IMR-90 (cell line): ENCODE measurements around the gene ISG20L2. TPM values are rescaled to one million over a fixed set of nuclear protein-coding genes. Genes with fewer than 3 reads are reported as not detected.

Experiments
- ATAC-seq: fragments of 200-7000 bp; cut with Tn5 transposase; 2 replicates; pipeline ENCODE4 v1.9.1; 2020; ENCODE audit warnings: low read depth, mild to moderate bottlenecking, moderate library complexity
- BruUV-seq: library from RNA; stranded (reverse); fragments of 400-500 nt; replicated peaks from 2 replicates; lab custom pipeline; 2021; lab: Mats Ljungman, UMichigan
- CTCF ChIA-PET: fragments of 300-600 bp; formaldehyde crosslinking; extraction: SDS; loops from one replicate; lab custom pipeline; 2021; ENCODE audit warnings: antibody characterized with exemption; lab: Yijun Ruan, JAX
- POLR2A ChIA-PET: fragments of 300-600 bp; sonication (Branson Sonifier 250); formaldehyde crosslinking; loops from one replicate; lab custom pipeline; 2022; ENCODE audit warnings: antibody characterized with exemption; ENCODE audit not compliant: unreplicated experiment; lab: Charles Lee
- DNase-seq: peaks from one replicate; pipeline ENCODE4 v3.0.0; 2013
- H2AFZ ChIP-seq: replicated peaks from 2 replicates; pipeline ENCODE3; 2013; ENCODE audit warnings: low read length, mild to moderate bottlenecking; ENCODE audit not compliant: poor library complexity
- H2AK5ac ChIP-seq: 2 replicates; pipeline ENCODE4 v1.6.1; 2013; ENCODE audit warnings: low read depth, low read length, inconsistent platforms
- H2AK9ac ChIP-seq: replicated peaks from 2 replicates; pipeline ENCODE3; 2013; ENCODE audit warnings: mild to moderate bottlenecking, low read depth, low read length, moderate library complexity; ENCODE audit not compliant: poor library complexity
- H2BK120ac ChIP-seq: 2 replicates; pipeline ENCODE4 v1.6.1; 2013; ENCODE audit warnings: low read depth, low read length, inconsistent platforms
- H2BK15ac ChIP-seq: 3 replicates; pipeline ENCODE4 v1.6.1; 2013; ENCODE audit warnings: low read depth, low read length, inconsistent platforms
- H2BK20ac ChIP-seq: 2 replicates; pipeline ENCODE4 v1.6.1; 2013; ENCODE audit warnings: low read depth, mild to moderate bottlenecking, inconsistent platforms, low read length, moderate library complexity
- H2BK5ac ChIP-seq: 2 replicates; pipeline ENCODE4 v1.6.1; 2013; ENCODE audit warnings: mild to moderate bottlenecking, low read depth, low read length, inconsistent platforms; ENCODE audit not compliant: poor library complexity, severe bottlenecking
- H3K14ac ChIP-seq: replicated peaks from 2 replicates; pipeline ENCODE4 v1.6.1; 2013; ENCODE audit warnings: low read depth, low read length, inconsistent platforms
- H3K18ac ChIP-seq: 2 replicates; pipeline ENCODE4 v1.6.1; 2013; ENCODE audit warnings: low read depth, low read length, control low read depth
- H3K23ac ChIP-seq: 2 replicates; pipeline ENCODE4 v1.6.1; 2013; ENCODE audit warnings: low read depth, low read length, inconsistent platforms
- H3K27ac ChIP-seq: 2 replicates; pipeline ENCODE4 v1.5.1; 2013; ENCODE audit warnings: mild to moderate bottlenecking, control low read depth, low read length; ENCODE audit not compliant: insufficient read depth
- H3K27me3 ChIP-seq: 2 replicates; pipeline ENCODE4 v1.6.1; 2013; ENCODE audit warnings: low read length; ENCODE audit not compliant: control insufficient read depth, insufficient read depth
- H3K36me3 ChIP-seq: 2 replicates; pipeline ENCODE4 v1.6.1; 2013; ENCODE audit warnings: low read length, mixed read lengths; ENCODE audit not compliant: control insufficient read depth, insufficient read depth
- H3K4ac ChIP-seq: 2 replicates; pipeline ENCODE4 v1.6.1; 2013; ENCODE audit warnings: low read depth, low read length, inconsistent platforms
- H3K4me1 ChIP-seq: 2 replicates; pipeline ENCODE4 v1.6.1; 2013; ENCODE audit warnings: low read length, mixed read lengths; ENCODE audit not compliant: control insufficient read depth, insufficient read depth
- H3K4me2 ChIP-seq: 2 replicates; pipeline ENCODE4 v1.6.1; 2013; ENCODE audit warnings: low read depth, mild to moderate bottlenecking, control low read depth, low read length, moderate library complexity
- H3K4me3 ChIP-seq: 2 replicates; pipeline ENCODE4 v1.5.1; 2013; ENCODE audit warnings: low read depth, mild to moderate bottlenecking, control low read depth, low read length, moderate library complexity; ENCODE audit not compliant: insufficient read depth
- H3K56ac ChIP-seq: 2 replicates; pipeline ENCODE4 v1.6.1; 2013; ENCODE audit warnings: low read length, inconsistent platforms; ENCODE audit not compliant: insufficient read depth; ENCODE audit errors: extremely low read depth
- H3K79me1 ChIP-seq, 2 experiments: 2 replicates each; pipeline ENCODE4 v1.6.1; 2013; ENCODE audit warnings: low read length in 2 of 2, inconsistent platforms in 1 of 2, low read depth in 1 of 2
- H3K9ac ChIP-seq: 2 replicates; pipeline ENCODE4 v1.6.1; 2013; ENCODE audit warnings: low read depth, low read length, control low read depth
- H3K9me1 ChIP-seq: 2 replicates; pipeline ENCODE4 v1.6.1; 2013; ENCODE audit warnings: low read length, inconsistent platforms; ENCODE audit not compliant: insufficient read depth
- H3K9me3 ChIP-seq: 2 replicates; pipeline ENCODE4 v1.6.1; 2013; ENCODE audit warnings: low read length; ENCODE audit not compliant: control insufficient read depth, insufficient read depth
- H4K20me1 ChIP-seq: 2 replicates; pipeline ENCODE4 v1.6.1; 2013; ENCODE audit warnings: low read length, inconsistent platforms; ENCODE audit not compliant: insufficient read depth
- H4K5ac ChIP-seq: 2 replicates; pipeline ENCODE4 v1.6.1; 2013; ENCODE audit warnings: mild to moderate bottlenecking, low read depth, low read length, control low read depth
- H4K8ac ChIP-seq, 2 experiments: 2 replicates each; pipeline ENCODE4 v1.6.1; 2013; ENCODE audit warnings: low read depth in 2 of 2, low read length in 2 of 2, control low read depth in 1 of 2, inconsistent platforms in 1 of 2
- H4K91ac ChIP-seq: 2 replicates; pipeline ENCODE4 v1.6.1; 2013; ENCODE audit warnings: low read depth, low read length, inconsistent platforms; ENCODE audit not compliant: insufficient read depth
- CHD1 ChIP-seq: IDR thresholded peaks from 2 replicates; pipeline ENCODE4 v1.6.1; 2012; ENCODE audit warnings: low read depth, low read length, improper control_type of control experiment
- MAZ ChIP-seq: IDR thresholded peaks from 2 replicates; pipeline ENCODE4 v1.6.1; 2012; ENCODE audit warnings: low read depth, mild to moderate bottlenecking, low read length, improper control_type of control experiment, moderate library complexity, borderline replicate concordance
- POLR2A ChIP-seq: IDR thresholded peaks from 2 replicates; pipeline ENCODE4 v1.6.1; 2012; ENCODE audit warnings: mild to moderate bottlenecking, low read depth, low read length
- WGBS, 2 experiments: methylation state at CpG; one replicate each; pipeline versions ENCODE4 v1.1.5 to v1.1.7; 2013; ENCODE audit warnings: missing lambda C conversion rate in 2 of 2; ENCODE audit not compliant: insufficient read length in 1 of 2; ENCODE audit errors: extremely low coverage in 2 of 2; 5-methylcytosine and 5-hydroxymethylcytosine counted together
- dilution Hi-C: fragments of 300-500 bp; cut with HindIII; formaldehyde crosslinking; loops from one replicate; pipeline ENCODE4 v1.14.3; 2018; ENCODE audit warnings: low sequenced_read_pairs; ENCODE audit not compliant: unreplicated experiment
- in situ Hi-C: fragments of 300-500 bp; cut with MboI; formaldehyde crosslinking; loops from 3 replicates; pipeline ENCODE4 v1.14.3; 2019; ENCODE audit warnings: low sequenced_read_pairs, inconsistent platforms, mixed read lengths
- intact Hi-C: fragments of 100-400 bp; cut with micrococcal nuclease; formaldehyde crosslinking; loops from 2 replicates; pipeline ENCODE4 v1.10.0; 2022
- polyA plus RNA-seq, 3 experiments: library from polyadenylated mRNA; depleted of rRNA; stranded (reverse); fragments of >200 nt; gene quantifications; 2 replicates each; pipeline ENCODE4 v1.2.3, GENCODE V29; 2012; ENCODE audit warnings: low replicate concordance in 1 of 3
- total RNA-seq: library from RNA; depleted of rRNA; stranded (reverse); fragments of >200 nt; gene quantifications from 2 replicates; pipeline ENCODE4 v1.2.3, GENCODE V29; 2012
- TF ChIP-seq, protein P1 (sequence below): fragments of 150-350 bp; IDR thresholded peaks from 2 replicates; pipeline ENCODE4 v1.6.1; 2017; ENCODE audit warnings: mild to moderate bottlenecking, antibody characterized with exemption, low read length, low read depth

ISG20L2 gene
- total and polyA plus RNA-seq, 2 of the 4 experiments (the other 2 are of a cell fraction): 17.0 to 27.3 TPM

DNA sequence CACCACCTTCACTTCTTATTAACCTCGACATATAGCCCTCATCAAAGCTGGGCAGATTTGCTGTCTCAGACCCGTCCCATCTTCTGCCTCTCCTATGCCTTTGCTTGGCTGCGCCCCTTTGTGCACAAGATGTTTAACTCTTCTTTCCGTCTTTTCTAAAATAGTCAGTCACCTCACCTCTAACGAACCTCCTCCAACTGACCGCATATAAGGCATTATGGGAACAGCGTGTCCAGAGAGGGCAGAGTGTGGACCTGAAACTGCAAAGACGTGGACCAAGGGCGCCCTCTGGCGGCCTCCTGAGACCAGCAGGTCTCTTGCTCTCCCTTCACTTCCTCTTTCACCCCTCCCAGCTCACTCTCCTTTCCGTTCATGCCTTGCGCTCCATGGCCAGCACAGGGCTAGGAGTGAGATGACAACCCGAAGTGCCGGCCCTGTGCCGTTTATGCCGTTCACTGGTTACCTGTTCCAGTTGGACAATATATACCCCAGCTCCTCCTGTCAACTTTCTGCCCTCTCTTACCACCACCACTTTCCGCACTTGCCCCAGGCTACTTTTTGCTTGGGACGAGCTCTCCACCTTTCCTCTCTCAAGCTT is 2.8 kb downstream of the ISG20L2 start (continued):
- TF ChIP-seq, protein P1, sequence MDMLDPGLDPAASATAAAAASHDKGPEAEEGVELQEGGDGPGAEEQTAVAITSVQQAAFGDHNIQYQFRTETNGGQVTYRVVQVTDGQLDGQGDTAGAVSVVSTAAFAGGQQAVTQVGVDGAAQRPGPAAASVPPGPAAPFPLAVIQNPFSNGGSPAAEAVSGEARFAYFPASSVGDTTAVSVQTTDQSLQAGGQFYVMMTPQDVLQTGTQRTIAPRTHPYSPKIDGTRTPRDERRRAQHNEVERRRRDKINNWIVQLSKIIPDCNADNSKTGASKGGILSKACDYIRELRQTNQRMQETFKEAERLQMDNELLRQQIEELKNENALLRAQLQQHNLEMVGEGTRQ: no peak

DNA sequence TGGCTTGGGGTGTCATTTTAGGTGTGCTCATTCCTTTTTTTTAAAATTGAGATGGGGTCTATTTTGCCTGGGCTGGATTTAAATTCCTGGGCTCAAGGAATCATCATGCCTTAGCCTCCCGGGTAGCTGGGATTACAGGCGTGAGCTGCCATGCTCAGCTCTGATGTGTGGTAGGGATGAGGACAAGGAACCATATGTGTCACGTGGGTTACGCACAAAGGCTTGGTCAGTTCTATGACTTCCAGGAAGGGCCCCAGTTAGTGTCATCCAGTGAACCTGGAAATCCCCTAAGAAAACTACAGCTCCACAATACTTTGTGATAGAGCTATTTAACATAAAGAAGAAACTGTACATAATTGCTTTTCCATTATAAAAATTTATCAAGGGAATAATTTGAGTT is 7.0 kb downstream of the ISG20L2 start:
- H3K27me3 ChIP-seq: no peaks in the 10 kb centered on the region
- H3K4me2 ChIP-seq: no peak overlapping the region
- H2BK20ac ChIP-seq: no peak overlapping the region
- intact Hi-C loops: loop anchor here (10.0 kb wide), 2 partner anchors 203 to 217 kb away; partner anchors contain the start of genes LRRC71 and MEF2D
- no peak overlapping the region for H4K8ac ChIP-seq
- peaks cover 33% of the 10 kb centered on the region for H4K20me1 ChIP-seq
- H3K36me3 ChIP-seq: peaks cover 32% of the 10 kb centered on the region
- dilution Hi-C loops: no loop called here
- no peak overlapping the region for H4K91ac ChIP-seq
- H2BK120ac ChIP-seq: no peak overlapping the region
- ChIA-PET POLR2A (no interaction called here), CTCF (interaction anchor here (2.5 kb wide), 1 partner anchor 32 kb away, joined by 10 read pairs; no protein-coding TSS in a partner anchor)
- no peaks in the 10 kb centered on the region for H3K9me1 ChIP-seq
- in situ Hi-C loops: loop anchor here (5.0 kb wide), 1 partner anchor 34 kb away; no protein-coding TSS in a partner anchor
- no peak overlapping the region for H3K9ac ChIP-seq
- no peak overlapping the region for H3K4ac ChIP-seq
- peaks cover 3% of the 10 kb centered on the region; the same call in 1 of the 2 replicates for H3K4me1 ChIP-seq
- H3K9me3 ChIP-seq: no peaks in the 10 kb centered on the region
- H3K27ac ChIP-seq: no peak overlapping the region
- no peak overlapping the region for H2BK5ac ChIP-seq
- no peak overlapping the region for H3K14ac ChIP-seq
- no peak overlapping the region for H3K18ac ChIP-seq
- H3K4me3 ChIP-seq: no peak overlapping the region
- H4K5ac ChIP-seq: no peak overlapping the region
- peaks cover 8 to 49% of the 10 kb centered on the region in 2 experiments; a peak in 3 of 4 replicates for H3K79me1 ChIP-seq
- H2AFZ ChIP-seq: no peak overlapping the region
- H3K23ac ChIP-seq: no peak overlapping the region
- H3K56ac ChIP-seq: no peak overlapping the region
- no peak overlapping the region for H2BK15ac ChIP-seq
- BruUV-seq: no TSS peak
- no peak overlapping the region for H2AK9ac ChIP-seq
- H2AK5ac ChIP-seq: no peak overlapping the region
- TF ChIP-seq, protein P1: no peak
- TF ChIP-seq MAZ (no peak), POLR2A (no peak), CHD1 (no peak)
- DNase-seq (no peak), ATAC-seq (no peak)
- WGBS, 2 experiments: no CpG with 5 or more reads among the region's 4 CpGs
